Adrenal gland (tissue), 5 donors: Measurements from ENCODE around the gene CTXND1.

Experiments used
- CTCF ChIP-seq, 6 experiments: fragments of 450-650 bp in 4 of 6; fragments of 200-600 bp in 2 of 6; sonication (generic) in 1 of 6; IDR thresholded peaks; 1 replicate in 5 of 6; 2 replicates in 1 of 6; pipeline versions ENCODE4 v1.5.1 to v1.8.0; 2016 to 2021; ENCODE audit warnings: antibody characterized with exemption in 6 of 6, mild to moderate bottlenecking in 2 of 6, moderate library complexity in 1 of 6
- POLR2A ChIP-seq, 2 donors: fragments of 450-650 bp; IDR thresholded peaks; one replicate each; pipeline ENCODE4 v1.6.1; 2017; ENCODE audit warnings: antibody characterized with exemption in 2 of 2, mild to moderate bottlenecking in 2 of 2, moderate library complexity in 1 of 2
- donor health status: DM: no; HTN: no; CAD: no.

- peak in 1 of 2 donors; percentile 74 for TF ChIP-seq POLR2A (IDR thresholded peaks at IDR 0.05)
- TF ChIP-seq CTCF (IDR thresholded peaks at IDR 0.05): no peak
Observed at GRCh38 chr15:80179025-80179759, 72.8 kb downstream of the CTXND1 start.
